ENCODE measurements around the gene GPR137. TPM values are rescaled to one million over a fixed set of nuclear protein-coding genes. Genes with fewer than 3 reads are reported as not detected.
A peak's percentile ranks its signal among the peaks of the same experiment; 100 is the strongest.

GPR137 gene
- total RNA-seq, 3 donors from 2014 or later = 43.1 to 46.2 (median 43.9) TPM

- H3K27me3 Mint-ChIP-seq (ENCODE audit: low read depth) = no peaks in the 10 kb centered on the region
- H3K4me3 Mint-ChIP-seq = peak overlapping the region; percentile 49
- H3K9me3 Mint-ChIP-seq = no peaks in the 10 kb centered on the region
- H3K36me3 Mint-ChIP-seq (ENCODE audit: insufficient read depth) = peaks cover 10% of the 10 kb centered on the region
- H3K4me1 Mint-ChIP-seq (ENCODE audit: low read depth) = peaks cover 14% of the 10 kb centered on the region
- ATAC-seq (no peak), DNase-seq (no peak)
Observed at GRCh38 chr11:64283092-64283491, 2.6 kb upstream of the GPR137 start.

- no peaks in the 10 kb centered on the region for H3K9me3 Mint-ChIP-seq
- DNase-seq = peak; percentile 87
- peaks cover 14% of the 10 kb centered on the region for H3K4me1 Mint-ChIP-seq (ENCODE audit: low read depth)
- peaks cover 6% of the 10 kb centered on the region for H3K36me3 Mint-ChIP-seq (ENCODE audit: insufficient read depth)
- H3K4me3 Mint-ChIP-seq = peak within 1 kb of the TSS; percentile 85
- H3K27me3 Mint-ChIP-seq (ENCODE audit: low read depth) = no peaks in the 10 kb centered on the region
- peak; percentile 86 to 87 for ATAC-seq
Observed at GRCh38 chr11:64284048-64284961, 1.3 kb upstream of the GPR137 start, which contains the start of gene BAD. Gene BAD (minus strand): TSS chr11:64284665. CDS start chr11:64284368, 297 bp downstream.

- DNase-seq = no peak
- no peaks in the 10 kb centered on the region for H3K9me3 Mint-ChIP-seq
- H3K4me3 Mint-ChIP-seq = peak overlapping the region; percentile 78
- peaks cover 8% of the 10 kb centered on the region for H3K36me3 Mint-ChIP-seq (ENCODE audit: insufficient read depth)
- ATAC-seq = no peak
- H3K4me1 Mint-ChIP-seq (ENCODE audit: low read depth) = peaks cover 20% of the 10 kb centered on the region
- peaks cover 10% of the 10 kb centered on the region for H3K27me3 Mint-ChIP-seq (ENCODE audit: low read depth)
Observed at GRCh38 chr11:64285885-64286800, 495 bp downstream of the GPR137 start.

GRCh38 chr11:64286801-64287159, 1.1 kb downstream of the GPR137 start:
- no peak for ATAC-seq
- Mint-ChIP-seq H3K4me3 (peak overlapping the region; percentile 78), H3K9me3 (no peaks in the 10 kb centered on the region), H3K36me3 (ENCODE audit: insufficient read depth) (peaks cover 3% of the 10 kb centered on the region), H3K4me1 (ENCODE audit: low read depth) (peaks cover 16% of the 10 kb centered on the region), H3K27me3 (ENCODE audit: low read depth) (peaks cover 10% of the 10 kb centered on the region)
- DNase-seq = no peak

- ATAC-seq (no peak), DNase-seq (no peak)
- H3K4me1 Mint-ChIP-seq (ENCODE audit: low read depth) = peaks cover 16% of the 10 kb centered on the region
- H3K36me3 Mint-ChIP-seq (ENCODE audit: insufficient read depth) = peaks cover 3% of the 10 kb centered on the region
- H3K27me3 Mint-ChIP-seq (ENCODE audit: low read depth) = peaks cover 13% of the 10 kb centered on the region
- H3K4me3 Mint-ChIP-seq = peak overlapping the region; percentile 13
- no peaks in the 10 kb centered on the region for H3K9me3 Mint-ChIP-seq
Observed at GRCh38 chr11:64287676-64288352, 2.2 kb downstream of the GPR137 start.

- Mint-ChIP-seq H3K9me3 (no peaks in the 10 kb centered on the region), H3K4me3 (no peak overlapping the region), H3K36me3 (ENCODE audit: insufficient read depth) (peaks cover 3% of the 10 kb centered on the region), H3K27me3 (ENCODE audit: low read depth) (peaks cover 18% of the 10 kb centered on the region), H3K4me1 (ENCODE audit: low read depth) (peaks cover 12% of the 10 kb centered on the region)
- ATAC-seq = no peak
- no peak for DNase-seq
Observed at GRCh38 chr11:64288353-64288750, 2.7 kb downstream of the GPR137 start.

- Mint-ChIP-seq H3K27me3 (ENCODE audit: low read depth) (peaks cover 25% of the 10 kb centered on the region), H3K36me3 (ENCODE audit: insufficient read depth) (peaks cover 3% of the 10 kb centered on the region), H3K4me1 (ENCODE audit: low read depth) (peaks cover 11% of the 10 kb centered on the region), H3K4me3 (no peak overlapping the region), H3K9me3 (no peaks in the 10 kb centered on the region)
- ATAC-seq (no peak), DNase-seq (no peak)
Observed at GRCh38 chr11:64289002-64289564, 3.4 kb downstream of the GPR137 start.

GRCh38 chr11:64290352-64291261, 5.0 kb downstream of the GPR137 start:
- ATAC-seq (no peak), DNase-seq (no peak)
- peak overlapping the region; percentile 61 for H3K4me3 Mint-ChIP-seq
- no peaks in the 10 kb centered on the region for H3K9me3 Mint-ChIP-seq
- peaks cover 38% of the 10 kb centered on the region for H3K27me3 Mint-ChIP-seq (ENCODE audit: low read depth)
- peaks cover 3% of the 10 kb centered on the region for H3K36me3 Mint-ChIP-seq (ENCODE audit: insufficient read depth)
- peaks cover 11% of the 10 kb centered on the region for H3K4me1 Mint-ChIP-seq (ENCODE audit: low read depth)

- DNase-seq = no peak
Observed at GRCh38 chr11:64291262-64291751, 5.7 kb downstream of the GPR137 start, which contains the start of gene KCNK4. Gene KCNK4 (plus strand): TSS chr11:64291302. CDS start chr11:64293019, 1,717 bp downstream.

GRCh38 chr11:64291752-64292459, 6.3 kb downstream of the GPR137 start:
- Mint-ChIP-seq H3K9me3 (no peaks in the 10 kb centered on the region), H3K4me3 (no peak overlapping the region), H3K27me3 (ENCODE audit: low read depth) (peaks cover 50% of the 10 kb centered on the region), H3K4me1 (ENCODE audit: low read depth) (peaks cover 6% of the 10 kb centered on the region), H3K36me3 (ENCODE audit: insufficient read depth) (peaks cover 3% of the 10 kb centered on the region)
- ATAC-seq = peak; percentile 54 to 68
- no peak for DNase-seq

More at GRCh38 chr11:64291262-64291751, 5.7 kb downstream of the GPR137 start, which contains the start of gene KCNK4:
- Mint-ChIP-seq H3K4me1 (ENCODE audit: low read depth) (peaks cover 10% of the 10 kb centered on the region), H3K4me3 (peak within 1 kb of the TSS; percentile 61), H3K27me3 (ENCODE audit: low read depth) (peaks cover 44% of the 10 kb centered on the region), H3K9me3 (no peaks in the 10 kb centered on the region), H3K36me3 (ENCODE audit: insufficient read depth) (peaks cover 3% of the 10 kb centered on the region)
- ATAC-seq = peak; percentile 12 to 13

GRCh38 chr11:64292460-64293254, 7.0 kb downstream of the GPR137 start:
- Mint-ChIP-seq H3K36me3 (ENCODE audit: insufficient read depth) (peaks cover 3% of the 10 kb centered on the region), H3K4me3 (peak overlapping the region; percentile 46), H3K27me3 (ENCODE audit: low read depth) (peaks cover 58% of the 10 kb centered on the region), H3K9me3 (no peaks in the 10 kb centered on the region), H3K4me1 (ENCODE audit: low read depth) (peaks cover 10% of the 10 kb centered on the region)
- peak; percentile 8 to 29 for ATAC-seq
- DNase-seq = no peak

Measured in activated T-cell treated with anti-CD3 and anti-CD28 coated beads, Interleukin-2, amount 50 U/mL, for 4 hours (primary cell).